Measurements from ENCODE around the gene NRP2. TPM values are rescaled to one million over a fixed set of nuclear protein-coding genes. Genes with fewer than 3 reads are reported as not detected.

Gene NRP2
- total RNA-seq, 1 experiment from 2014 or later = 69.1 TPM

DNA sequence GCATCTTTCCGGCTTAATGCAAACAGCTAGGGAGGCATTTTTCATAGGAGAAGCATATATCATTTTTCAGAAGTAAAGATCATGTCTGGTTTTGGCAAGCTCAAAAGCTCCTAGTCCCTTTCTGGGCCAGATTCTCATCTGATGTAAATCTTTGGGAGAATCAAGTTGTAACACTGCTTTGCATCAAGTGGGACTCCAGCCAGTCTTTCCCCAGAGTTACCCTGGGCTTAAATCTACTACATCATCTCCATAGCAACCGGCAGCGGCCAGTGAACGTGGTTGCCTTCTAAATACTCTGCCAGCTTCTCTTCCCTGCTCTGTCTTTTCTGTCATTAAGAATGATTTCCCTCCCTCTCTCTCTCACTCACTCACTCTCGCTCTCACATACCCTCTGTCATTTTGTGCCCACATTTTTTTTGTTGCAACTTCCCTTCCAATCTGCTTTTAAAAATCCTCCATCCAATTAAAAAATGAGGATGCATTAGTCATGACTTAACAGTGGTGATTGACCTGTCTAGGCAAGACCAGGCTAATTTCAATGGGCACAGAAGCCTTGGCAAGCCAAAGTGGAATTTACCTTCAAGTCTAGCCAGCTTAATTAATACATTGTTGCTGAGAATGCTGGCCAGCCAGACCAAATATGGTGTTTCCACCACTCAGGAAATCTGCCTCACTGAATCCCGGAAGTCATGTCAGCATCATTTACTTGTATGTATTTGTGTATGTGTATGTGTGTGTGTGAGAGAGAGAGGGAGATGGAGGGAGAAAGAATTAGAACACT, 93.0 kb downstream of the NRP2 start:
- in situ Hi-C loops (cut with HindIII; ENCODE audit: low pct_unique_long_range_greater_than_20kb, low sequenced_read_pairs) = no loop called here

DNA sequence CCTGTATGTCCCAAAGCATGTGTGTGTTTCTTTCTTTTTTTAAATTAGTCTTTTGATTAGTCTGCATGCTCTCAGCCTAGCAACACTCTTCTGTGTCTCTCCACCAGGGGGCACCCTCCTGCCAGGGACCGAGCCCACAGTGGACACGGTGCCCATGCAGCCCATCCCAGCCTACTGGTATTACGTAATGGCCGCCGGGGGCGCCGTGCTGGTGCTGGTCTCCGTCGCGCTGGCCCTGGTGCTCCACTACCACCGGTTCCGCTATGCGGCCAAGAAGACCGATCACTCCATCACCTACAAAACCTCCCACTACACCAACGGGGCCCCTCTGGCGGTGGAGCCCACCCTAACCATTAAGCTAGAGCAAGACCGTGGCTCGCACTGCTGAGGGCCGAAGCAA, 93.8 kb downstream of the NRP2 start:
- DNase-seq (ENCODE audit: low read depth) = no peak
- in situ Hi-C loops (cut with HindIII; ENCODE audit: low pct_unique_long_range_greater_than_20kb, low sequenced_read_pairs) = no loop called here

More for the DNA sequence above, 93.0 kb downstream of the NRP2 start:
- DNase-seq (ENCODE audit: low read depth) = no peak

DNA sequence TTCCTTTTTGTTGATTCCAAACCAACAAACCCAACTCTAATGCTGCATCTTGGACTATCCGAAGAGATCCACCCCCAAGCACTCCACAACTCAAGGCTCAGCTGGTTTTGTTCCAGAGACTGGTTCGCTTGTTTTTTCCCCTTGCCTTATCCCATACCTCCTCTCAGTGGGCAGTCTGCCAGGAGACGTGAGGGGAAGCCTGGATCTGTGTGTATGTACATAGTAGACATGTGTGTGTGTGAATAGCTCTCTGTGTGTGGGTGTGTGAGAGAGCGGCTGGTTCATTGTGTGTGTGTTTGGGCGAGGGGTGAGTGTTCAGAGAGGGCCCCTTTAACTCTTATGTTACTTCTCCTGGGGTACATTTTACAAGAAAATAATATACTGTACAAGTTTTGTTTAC, 94.4 kb downstream of the NRP2 start:
- in situ Hi-C loops (cut with HindIII; ENCODE audit: low pct_unique_long_range_greater_than_20kb, low sequenced_read_pairs) = no loop called here
- no peak for DNase-seq (ENCODE audit: low read depth)

DNA sequence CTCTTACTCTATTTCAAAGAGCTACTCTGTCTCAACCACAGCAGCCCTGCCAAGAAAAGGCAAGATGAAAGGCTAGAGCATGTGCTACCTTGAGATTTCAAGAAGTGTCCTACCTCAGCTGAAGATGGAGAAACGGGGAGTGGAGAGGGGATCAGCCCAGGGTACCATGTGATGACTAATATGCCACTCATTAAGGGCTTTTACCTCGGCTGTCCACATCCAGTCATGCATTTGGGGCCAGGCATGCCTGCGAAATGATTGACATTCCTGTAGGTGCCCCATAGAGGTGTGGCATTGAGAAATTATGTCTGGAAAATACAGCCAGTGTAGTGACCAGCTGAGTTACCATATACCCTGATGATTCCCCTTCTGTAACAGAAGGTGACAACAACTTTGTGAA, 96.1 kb downstream of the NRP2 start:
- no peak for DNase-seq (ENCODE audit: low read depth)
- in situ Hi-C loops (cut with HindIII; ENCODE audit: low pct_unique_long_range_greater_than_20kb, low sequenced_read_pairs) = no loop called here

DNA sequence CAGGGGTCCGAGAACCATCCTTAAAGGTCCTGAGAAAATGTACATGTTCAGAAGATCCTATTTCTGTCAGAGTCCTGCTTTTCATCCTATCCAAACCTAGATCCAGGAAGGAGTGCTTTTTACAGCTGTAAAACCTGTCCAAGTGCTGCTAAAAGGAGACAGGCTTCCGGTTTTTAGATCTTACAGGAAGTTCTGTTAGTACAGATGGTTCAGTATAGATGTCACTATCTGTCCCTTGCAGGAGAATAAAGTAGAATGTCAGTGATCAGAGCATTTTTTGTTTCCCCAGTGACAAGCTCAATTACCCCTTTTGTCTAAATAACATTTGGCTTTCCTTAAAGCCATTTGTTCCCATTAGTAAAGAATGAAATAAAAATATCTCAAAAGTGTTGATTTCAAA, 98.3 kb downstream of the NRP2 start:
- no peak for DNase-seq (ENCODE audit: low read depth)
- in situ Hi-C loops (cut with HindIII; ENCODE audit: low pct_unique_long_range_greater_than_20kb, low sequenced_read_pairs) = no loop called here

DNA sequence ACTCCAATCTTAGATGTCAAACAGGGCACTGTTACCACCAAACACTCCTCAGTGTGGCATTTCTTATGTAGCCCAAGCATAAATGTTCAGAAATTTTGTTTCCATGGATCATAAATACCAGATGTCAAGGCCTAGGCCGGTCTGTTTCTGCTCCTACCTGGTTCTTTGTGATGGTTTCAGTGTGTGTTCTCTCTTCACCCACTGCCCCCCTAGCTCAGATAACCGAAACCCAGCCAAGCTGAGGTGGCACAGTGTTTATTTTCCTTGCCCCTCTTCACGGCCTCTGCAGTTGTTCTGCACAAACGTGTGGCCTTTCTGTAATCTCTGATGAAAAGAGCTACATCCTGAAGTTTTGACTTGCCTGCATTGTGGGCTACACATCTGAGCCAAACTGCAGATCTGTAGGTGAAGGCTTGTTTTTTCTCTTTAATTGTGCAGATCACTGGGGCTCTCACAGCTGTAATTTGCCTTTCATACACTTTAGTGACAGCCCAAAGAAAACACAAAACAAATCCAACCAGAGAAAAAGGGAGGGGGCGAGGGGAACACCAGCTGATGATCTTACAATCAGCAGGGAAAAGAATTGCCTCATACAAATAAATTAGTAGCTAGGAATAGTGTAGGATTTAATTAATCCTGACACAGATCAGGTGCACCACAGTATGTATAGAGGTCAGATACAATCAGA, 99.1 kb downstream of the NRP2 start:
- in situ Hi-C loops (cut with HindIII; ENCODE audit: low pct_unique_long_range_greater_than_20kb, low sequenced_read_pairs) = no loop called here
- DNase-seq (ENCODE audit: low read depth) = no peak

DNA sequence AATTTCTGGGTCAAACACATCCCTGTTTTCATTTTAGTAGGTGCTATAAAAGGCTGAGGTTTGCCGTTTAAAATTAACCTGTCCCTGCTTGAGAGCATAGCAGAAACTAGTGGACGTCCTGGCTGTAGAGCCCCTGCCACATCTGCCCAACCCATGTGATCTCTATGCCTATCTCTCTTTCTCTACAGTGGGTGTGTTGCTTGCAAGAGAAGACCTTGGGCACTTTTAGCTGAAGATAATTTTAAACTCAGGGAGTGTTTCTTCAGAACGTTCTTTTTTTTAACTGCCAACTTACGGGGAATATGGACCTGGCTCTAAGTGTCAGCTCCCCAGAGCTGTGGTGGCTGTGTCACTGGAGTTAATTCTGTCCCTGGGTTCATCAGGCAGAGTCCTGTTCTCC, 100.6 kb downstream of the NRP2 start:
- no peak for DNase-seq (ENCODE audit: low read depth)
- in situ Hi-C loops (cut with HindIII; ENCODE audit: low pct_unique_long_range_greater_than_20kb, low sequenced_read_pairs) = no loop called here

DNA sequence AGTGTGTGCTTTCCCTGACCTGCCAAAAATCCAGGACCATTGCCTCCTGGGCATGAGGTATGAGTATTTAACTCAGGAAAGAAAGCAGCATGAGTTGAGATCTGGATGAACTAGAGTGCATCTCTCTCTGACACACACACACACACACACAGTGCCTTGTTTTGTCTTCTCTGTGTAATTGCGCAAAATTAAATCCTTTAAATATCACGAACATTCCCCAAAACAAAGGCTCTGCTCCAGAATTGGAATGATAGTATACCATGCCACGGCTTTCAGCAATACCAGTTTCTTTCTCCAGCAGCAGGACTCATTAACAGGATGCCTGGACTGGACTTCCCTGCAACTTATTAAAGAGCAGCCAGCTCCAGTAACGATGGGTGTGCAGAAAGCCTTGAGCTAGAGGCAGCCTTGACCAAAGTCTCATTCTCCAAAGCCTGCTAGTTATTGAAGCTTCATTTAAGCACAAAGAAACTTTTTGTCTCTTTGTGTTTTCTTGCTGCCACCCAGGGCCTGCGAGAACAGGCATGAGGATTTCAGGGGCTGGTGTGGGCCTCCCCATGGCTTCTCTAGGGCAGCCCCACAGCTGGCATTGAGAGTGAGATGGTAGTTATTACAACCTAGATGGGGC, 101.7 kb downstream of the NRP2 start:
- no peak for DNase-seq (ENCODE audit: low read depth)
- in situ Hi-C loops (cut with HindIII; ENCODE audit: low pct_unique_long_range_greater_than_20kb, low sequenced_read_pairs) = no loop called here

DNA sequence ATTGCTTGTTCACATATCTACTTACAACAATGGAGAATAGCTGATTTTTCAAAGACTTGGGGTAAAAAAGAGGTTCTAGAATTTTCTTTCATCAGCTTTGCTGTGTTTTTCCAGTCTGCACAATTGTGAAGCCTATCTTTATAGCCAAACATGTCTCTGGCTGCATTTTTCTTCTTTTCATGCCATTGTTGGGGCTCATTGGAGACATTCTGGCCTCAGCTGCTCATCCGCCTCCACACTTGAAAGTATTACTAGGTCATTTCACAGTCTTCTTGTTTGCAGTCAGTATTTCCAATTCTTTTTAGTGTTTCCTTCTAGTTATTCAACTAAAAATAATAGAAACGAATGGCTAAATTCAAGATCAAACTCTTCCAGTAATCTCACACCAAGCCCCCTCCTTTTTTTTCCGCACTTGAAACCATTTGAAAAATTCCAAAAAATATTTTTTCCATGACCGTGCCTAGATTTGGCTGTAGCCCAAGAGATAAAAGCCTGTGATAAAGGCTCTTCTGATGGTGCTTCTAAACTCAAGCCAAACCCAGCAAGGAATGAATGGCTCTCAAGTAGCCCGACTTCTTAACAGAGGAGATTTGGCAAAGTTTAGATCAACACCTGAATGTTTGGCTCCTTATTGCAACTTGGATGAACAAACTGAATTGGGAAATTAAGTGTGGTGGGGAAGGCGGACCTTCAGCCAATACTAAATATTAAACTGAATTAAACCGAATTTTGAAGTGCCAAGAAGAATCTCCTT, 103.4 kb downstream of the NRP2 start:
- DNase-seq (ENCODE audit: low read depth) = no peak
- in situ Hi-C loops (cut with HindIII; ENCODE audit: low pct_unique_long_range_greater_than_20kb, low sequenced_read_pairs) = no loop called here

DNA sequence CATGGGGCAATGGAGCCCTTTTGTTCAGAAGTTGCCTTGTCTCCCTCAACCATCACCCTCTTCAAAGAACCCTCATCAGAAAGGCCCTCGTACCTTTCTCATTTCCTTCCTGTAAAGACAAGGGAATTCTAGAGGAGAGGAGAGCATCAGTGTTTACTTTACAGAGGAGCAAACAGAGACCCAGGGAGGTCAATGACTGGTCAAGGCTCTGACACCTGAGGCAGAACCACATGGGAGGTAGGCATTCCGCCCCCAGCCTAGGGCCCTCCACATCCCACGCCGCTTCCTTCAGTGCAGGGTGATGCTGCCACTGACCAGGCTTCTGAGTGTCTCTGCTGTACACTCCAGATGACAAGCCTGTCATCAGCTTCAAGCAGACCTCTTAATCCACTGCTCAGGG, 104.7 kb downstream of the NRP2 start:
- DNase-seq (ENCODE audit: low read depth) = no peak
- in situ Hi-C loops (cut with HindIII; ENCODE audit: low pct_unique_long_range_greater_than_20kb, low sequenced_read_pairs) = no loop called here

DNA sequence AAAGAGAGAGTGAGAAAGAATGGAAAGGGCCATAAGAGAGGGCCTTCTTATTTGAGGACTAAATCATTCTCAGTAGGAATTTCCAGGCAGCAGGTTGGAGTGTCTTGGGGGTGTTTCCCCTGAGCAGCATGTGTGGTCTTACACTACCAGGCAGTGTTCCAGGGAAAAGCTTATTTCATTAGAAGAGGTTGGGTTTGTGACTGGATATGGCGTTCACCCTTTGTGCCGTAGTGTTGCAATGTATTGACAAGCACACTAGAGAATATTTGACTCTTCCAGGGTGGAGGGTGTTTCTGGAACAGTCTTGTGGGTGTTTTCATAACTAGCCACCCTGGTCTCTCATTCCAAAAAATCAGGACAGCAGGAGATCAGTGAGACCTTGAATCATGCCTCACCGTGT, 105.5 kb downstream of the NRP2 start:
- in situ Hi-C loops (cut with HindIII; ENCODE audit: low pct_unique_long_range_greater_than_20kb, low sequenced_read_pairs) = no loop called here
- no peak for DNase-seq (ENCODE audit: low read depth)

DNA sequence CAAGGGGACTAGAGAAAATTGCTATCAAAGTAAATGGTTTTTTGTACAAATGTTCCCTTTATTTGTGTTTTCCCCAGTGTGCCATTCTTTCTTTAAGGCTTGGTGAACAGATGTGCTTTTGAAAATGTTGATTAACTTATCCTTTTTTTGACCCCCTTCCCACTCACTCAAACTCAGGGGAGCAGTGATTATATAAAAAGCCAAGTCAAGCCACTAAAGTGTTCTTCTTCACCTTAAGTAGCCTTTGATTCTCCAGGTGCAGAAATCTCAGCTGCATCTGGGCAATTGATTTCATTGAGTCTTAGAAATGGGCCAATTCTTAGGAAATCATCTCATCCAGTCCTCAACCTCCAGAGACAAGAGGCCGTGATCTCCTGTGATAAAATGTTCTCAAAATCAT, 107.6 kb downstream of the NRP2 start:
- in situ Hi-C loops (cut with HindIII; ENCODE audit: low pct_unique_long_range_greater_than_20kb, low sequenced_read_pairs) = no loop called here
- no peak for DNase-seq (ENCODE audit: low read depth)

DNA sequence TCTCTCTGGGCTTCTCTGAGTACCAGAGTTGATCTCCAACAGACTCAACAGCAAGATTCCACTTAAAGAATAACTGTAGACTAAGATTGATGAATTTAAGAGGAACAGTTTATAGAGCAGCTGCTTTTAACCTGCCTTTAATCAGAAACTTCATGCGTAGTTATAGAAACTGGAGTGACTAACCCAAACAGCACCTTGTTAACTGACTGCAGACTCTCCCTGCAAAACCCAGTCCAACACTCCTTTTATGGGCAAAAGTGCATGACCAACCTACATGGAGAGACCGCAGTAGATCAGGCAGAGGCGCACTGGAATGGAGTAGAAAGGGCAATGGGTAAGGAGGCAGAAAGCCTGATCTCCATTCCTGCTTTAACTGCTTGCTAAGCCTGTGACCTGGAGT, 110.6 kb downstream of the NRP2 start:
- in situ Hi-C loops (cut with HindIII; ENCODE audit: low pct_unique_long_range_greater_than_20kb, low sequenced_read_pairs) = no loop called here
- no peak for DNase-seq (ENCODE audit: low read depth)

DNA sequence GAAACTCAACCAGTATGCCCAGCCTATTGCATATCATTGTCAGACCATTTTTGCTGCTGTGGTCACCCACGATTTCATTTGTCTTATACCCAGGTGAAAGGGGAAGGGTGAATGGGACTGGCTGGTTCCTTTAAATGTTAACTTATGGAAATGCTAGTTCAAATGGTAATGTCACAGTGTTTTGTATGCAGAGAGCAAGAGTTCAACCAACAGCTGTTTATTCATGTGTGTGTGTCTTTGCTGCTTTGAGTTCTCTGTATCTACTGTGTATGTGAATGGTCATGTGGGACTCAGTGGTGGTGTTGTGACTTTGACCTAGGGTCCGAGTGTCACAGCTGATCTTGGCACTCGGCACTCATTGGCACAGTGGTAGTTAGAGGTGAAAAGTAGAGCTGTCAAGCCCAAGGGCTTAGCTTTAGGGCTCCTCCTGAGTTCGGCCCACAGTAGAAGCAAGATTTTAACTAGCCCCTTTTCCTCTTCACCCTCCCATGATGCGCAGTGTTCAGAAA, 114.6 kb downstream of the NRP2 start:
- DNase-seq (ENCODE audit: low read depth) = no peak
- in situ Hi-C loops (cut with HindIII; ENCODE audit: low pct_unique_long_range_greater_than_20kb, low sequenced_read_pairs) = no loop called here

DNA sequence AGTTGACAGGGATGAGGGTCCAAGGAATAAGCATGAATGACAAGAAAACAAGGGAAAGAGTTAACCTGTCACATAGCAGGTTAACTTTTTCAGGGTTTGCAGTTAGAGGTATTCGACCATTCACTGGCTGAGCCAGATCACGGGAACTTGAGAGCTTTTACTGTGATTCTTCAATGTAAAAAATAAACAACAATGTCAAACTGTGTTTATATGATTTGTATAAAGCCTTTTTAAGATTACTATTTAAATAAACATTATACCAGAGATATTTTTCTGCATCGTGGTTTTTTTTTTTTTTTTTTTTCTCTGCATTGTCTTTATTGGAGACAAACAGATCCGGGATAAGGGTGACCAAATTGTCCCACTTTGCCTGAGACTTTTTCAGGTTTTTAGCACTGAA, 115.6 kb downstream of the NRP2 start:
- in situ Hi-C loops (cut with HindIII; ENCODE audit: low pct_unique_long_range_greater_than_20kb, low sequenced_read_pairs) = no loop called here
- DNase-seq (ENCODE audit: low read depth) = no peak

DNA sequence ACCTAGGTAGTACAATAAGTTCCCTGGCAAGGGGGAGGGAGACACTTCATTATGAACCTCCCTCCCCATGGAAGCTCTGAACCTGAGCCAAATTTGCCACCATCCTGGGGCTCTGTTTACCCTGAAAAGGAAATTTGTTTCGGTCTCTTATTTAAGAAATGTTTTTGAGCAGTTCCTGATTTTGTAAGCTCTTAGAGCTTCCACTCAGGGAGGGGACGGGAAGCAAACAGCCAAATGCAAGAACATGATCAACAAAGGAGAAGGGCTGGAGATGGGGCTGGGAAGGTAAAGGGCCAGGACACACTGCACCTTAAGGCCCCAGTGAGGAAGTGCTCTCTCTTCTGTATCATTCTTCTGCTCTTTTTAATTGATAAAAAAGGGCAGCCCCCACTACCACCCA, 117.9 kb downstream of the NRP2 start:
- no peak for DNase-seq (ENCODE audit: low read depth)
- in situ Hi-C loops (cut with HindIII; ENCODE audit: low pct_unique_long_range_greater_than_20kb, low sequenced_read_pairs) = no loop called here

DNA sequence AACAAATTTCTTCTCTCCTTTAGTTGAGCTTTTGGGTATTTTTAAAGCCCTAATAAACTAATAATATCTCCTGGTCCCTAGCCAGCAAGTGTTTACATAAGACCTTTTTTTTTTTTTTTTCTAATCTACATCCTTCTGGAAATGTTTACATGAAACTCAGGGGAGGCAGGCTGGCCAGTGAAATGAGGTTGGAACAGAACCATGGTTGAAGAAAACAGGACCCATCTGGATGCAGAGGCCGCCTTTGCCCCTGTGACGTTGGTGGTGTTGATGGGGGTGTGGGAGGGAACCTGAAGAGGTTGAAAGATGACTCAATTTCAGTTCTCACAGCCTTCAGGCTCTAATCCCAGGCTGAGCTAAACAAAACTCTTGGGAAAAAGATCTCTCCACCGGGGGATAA, 118.5 kb downstream of the NRP2 start:
- no peak for DNase-seq (ENCODE audit: low read depth)
- in situ Hi-C loops (cut with HindIII; ENCODE audit: low pct_unique_long_range_greater_than_20kb, low sequenced_read_pairs) = no loop called here

DNA sequence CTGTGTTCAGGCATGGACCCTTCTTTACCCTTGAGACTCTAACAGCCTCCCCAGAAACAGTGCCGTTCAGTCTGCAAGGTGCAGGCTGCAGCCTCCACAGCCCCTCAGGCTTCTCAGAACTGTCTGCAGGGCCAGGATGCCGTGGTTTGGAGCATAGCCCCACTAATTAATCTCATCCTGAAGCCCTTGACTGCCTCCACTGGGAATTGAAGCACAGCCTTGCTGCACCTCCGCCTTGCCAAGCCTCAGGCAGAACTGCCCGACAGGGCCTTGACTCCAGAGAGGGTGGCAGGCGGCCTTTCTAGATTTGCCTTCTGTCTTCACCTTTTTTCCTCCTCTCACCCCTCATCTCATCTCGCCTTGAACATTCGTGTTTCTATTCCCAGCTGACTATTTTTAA, 119.8 kb downstream of the NRP2 start:
- DNase-seq (ENCODE audit: low read depth) = no peak
- in situ Hi-C loops (cut with HindIII; ENCODE audit: low pct_unique_long_range_greater_than_20kb, low sequenced_read_pairs) = no loop called here

DNA sequence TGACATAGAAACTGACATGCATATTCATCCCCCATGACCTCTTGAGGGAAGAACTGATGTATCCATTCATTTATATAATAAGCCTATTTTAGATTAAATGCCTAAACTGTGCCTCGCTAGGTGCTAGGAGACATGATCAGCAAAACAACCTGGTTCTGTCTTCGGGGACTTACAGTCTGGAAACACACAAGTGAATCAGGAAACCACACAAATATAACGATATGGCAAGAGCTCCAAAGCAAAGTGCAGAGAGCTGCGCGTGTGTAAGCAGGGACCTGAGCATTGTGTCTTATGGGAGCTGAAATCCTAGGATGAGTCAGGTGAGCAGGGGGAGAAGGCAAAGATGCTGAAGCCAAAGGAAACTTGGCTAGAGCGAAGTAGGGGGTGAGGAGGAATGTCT, 120.6 kb downstream of the NRP2 start:
- in situ Hi-C loops (cut with HindIII; ENCODE audit: low pct_unique_long_range_greater_than_20kb, low sequenced_read_pairs) = no loop called here
- DNase-seq (ENCODE audit: low read depth) = no peak
